ENCODE measurements around the gene PPM1A. TPM values are rescaled to one million over a fixed set of nuclear protein-coding genes. Genes with fewer than 3 reads are reported as not detected.

The PPM1A gene
- 27.2 TPM for polyA plus RNA-seq (2013, experiment 1 of 2)
- polyA plus RNA-seq (2013, experiment 2 of 2), result 27.7 TPM

DNA sequence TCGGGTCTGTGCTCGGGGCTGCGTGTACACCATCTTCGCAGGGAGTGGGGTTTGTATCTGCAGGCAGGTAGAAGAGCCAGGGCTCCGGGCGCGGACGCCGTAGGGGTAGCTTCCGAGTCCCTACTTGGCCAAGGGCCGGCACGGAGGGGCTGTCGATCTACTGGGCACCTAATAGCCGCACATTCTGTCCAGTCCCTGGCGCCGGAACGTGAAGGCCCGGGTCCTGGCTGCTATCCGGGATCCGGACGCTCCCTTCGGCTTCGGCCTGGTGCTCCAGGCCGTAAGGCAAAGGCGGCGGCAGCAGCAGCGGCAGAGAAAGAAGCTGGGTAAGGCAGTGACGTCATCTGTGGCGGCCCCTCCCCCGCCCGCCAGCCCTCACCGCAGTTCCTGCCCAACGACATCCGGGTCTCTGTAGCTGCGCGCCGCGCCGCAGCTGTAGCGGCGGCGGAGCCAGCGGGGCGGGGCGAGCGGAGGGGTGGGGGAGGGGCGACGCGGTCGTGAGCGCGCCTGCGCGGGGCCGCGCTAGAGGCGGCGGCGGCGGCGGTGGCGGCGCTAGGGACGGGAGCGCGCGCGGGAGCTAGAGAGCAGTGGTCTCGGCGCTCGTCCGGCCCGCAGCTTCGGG lies at the start of gene PPM1A:
Gene PPM1A, plus strand, starts transcription at position 525 of the 622 bp plus-strand sequence. CDS start 33,483 bp downstream, outside the sequence.
- no peaks in the 10 kb centered on the region for H3K79me1 ChIP-seq (replicated peaks; ENCODE audit: low read length, poor library complexity, severe bottlenecking)
- peak within 1 kb of the TSS; percentile 62 for H2BK5ac ChIP-seq (ENCODE audit: low read depth, low read length, poor library complexity, severe bottlenecking)
- peak within 1 kb of the TSS; percentile 87 to 95 for H3K4me3 ChIP-seq (ENCODE audit: insufficient read depth in 1 of 2, low read depth in 1 of 2, low read length in 2 of 2)
- peak within 1 kb of the TSS; percentile 98 for H3K9ac ChIP-seq (ENCODE audit: low read length)
- peaks cover 4% of the 10 kb centered on the region for H3K4me1 ChIP-seq (ENCODE audit: control insufficient read depth, insufficient read depth, low read depth, low read length)
- H3K14ac ChIP-seq (ENCODE audit: low read length in 2 of 2), result peak within 1 kb of the TSS in 1 of 2 experiments; percentile 98
- peak within 1 kb of the TSS; percentile 83 to 95 for H3K4ac ChIP-seq (ENCODE audit: low read depth in 1 of 2, low read length in 2 of 2)
- peak within 1 kb of the TSS; percentile 88 for H4K91ac ChIP-seq (ENCODE audit: low read length)
- peak within 1 kb of the TSS; percentile 59 for H2AFZ ChIP-seq (ENCODE audit: low read depth, low read length)
- H2BK120ac ChIP-seq (ENCODE audit: low read depth, low read length), result peak within 1 kb of the TSS; percentile 99
- under 1% methylated on average over 23 of the region's 74 CpGs for WGBS
- no peaks in the 10 kb centered on the region for H3K36me3 ChIP-seq (ENCODE audit: control insufficient read depth in 1 of 2, insufficient read depth in 2 of 2, low read depth in 1 of 2, low read length in 2 of 2)
- H3K9me3 ChIP-seq (ENCODE audit: control insufficient read depth, low read length), result no peaks in the 10 kb centered on the region
- peak within 1 kb of the TSS in 1 of 2 experiments; percentile 75 for H2BK12ac ChIP-seq (ENCODE audit: low read length in 2 of 2)
- no peaks in the 10 kb centered on the region for H3K27me3 ChIP-seq (ENCODE audit: control insufficient read depth in 1 of 2, insufficient read depth in 1 of 2, low read length in 2 of 2)
- H3K27ac ChIP-seq (ENCODE audit: low read length, poor library complexity, severe bottlenecking), result peak within 1 kb of the TSS; percentile 95
- peak within 1 kb of the TSS; percentile 60 for H2BK15ac ChIP-seq (ENCODE audit: low read depth, poor library complexity, severe bottlenecking)
- peak within 1 kb of the TSS; percentile 83 for H4K8ac ChIP-seq (ENCODE audit: low read length)
- peak within 1 kb of the TSS; percentile 97 to 98 for H3K18ac ChIP-seq (ENCODE audit: low read depth in 1 of 2, low read length in 2 of 2)
- H3K23ac ChIP-seq (ENCODE audit: low read length in 2 of 2), result peak within 1 kb of the TSS in 1 of 2 experiments; percentile 89
- peak within 1 kb of the TSS; percentile 99 for H3K4me2 ChIP-seq (ENCODE audit: low read length, poor library complexity, severe bottlenecking)
- H2AK5ac ChIP-seq (ENCODE audit: low read length, severe bottlenecking), result no peak within 1 kb of the TSS
- DNase-seq, result peak; percentile 96

- Histone ChIP-seq H2BK12ac (ENCODE audit: low read length in 2 of 2) (no peak overlapping the region), H4K91ac (ENCODE audit: low read length) (no peak overlapping the region), H3K4me1 (ENCODE audit: control insufficient read depth, insufficient read depth, low read depth, low read length) (no peaks in the 10 kb centered on the region), H3K23ac (ENCODE audit: low read length in 2 of 2) (no peak overlapping the region), H3K18ac (ENCODE audit: low read depth in 1 of 2, low read length in 2 of 2) (no peak overlapping the region), H2BK120ac (ENCODE audit: low read depth, low read length) (no peak overlapping the region), H2AFZ (ENCODE audit: low read depth, low read length) (no peak overlapping the region), H2BK5ac (ENCODE audit: low read depth, low read length, poor library complexity, severe bottlenecking) (no peak overlapping the region), H2AK5ac (ENCODE audit: low read length, severe bottlenecking) (no peak overlapping the region), H3K79me1 (replicated peaks; ENCODE audit: low read length, poor library complexity, severe bottlenecking) (no peaks in the 10 kb centered on the region), H3K9me3 (ENCODE audit: control insufficient read depth, low read length) (peaks cover 18% of the 10 kb centered on the region), H3K4me2 (ENCODE audit: low read length, poor library complexity, severe bottlenecking) (no peak overlapping the region), H4K8ac (ENCODE audit: low read length) (no peak overlapping the region), H3K14ac (ENCODE audit: low read length in 2 of 2) (no peak overlapping the region), H3K4ac (ENCODE audit: low read depth in 1 of 2, low read length in 2 of 2) (no peak overlapping the region), H3K9ac (ENCODE audit: low read length) (no peak overlapping the region), H3K4me3 (ENCODE audit: insufficient read depth in 1 of 2, low read depth in 1 of 2, low read length in 2 of 2) (no peak overlapping the region), H2BK15ac (ENCODE audit: low read depth, poor library complexity, severe bottlenecking) (no peak overlapping the region), H3K27me3 (ENCODE audit: control insufficient read depth in 1 of 2, insufficient read depth in 1 of 2, low read length in 2 of 2) (no peaks in the 10 kb centered on the region), H3K27ac (ENCODE audit: low read length, poor library complexity, severe bottlenecking) (no peak overlapping the region), H3K36me3 (ENCODE audit: control insufficient read depth in 1 of 2, insufficient read depth in 2 of 2, low read depth in 1 of 2, low read length in 2 of 2) (no peaks in the 10 kb centered on the region)
- DNase-seq, result no peak
These were observed 49.7 kb upstream of the PPM1A start for GRCh38 chr14:60199321-60199720.

DNA sequence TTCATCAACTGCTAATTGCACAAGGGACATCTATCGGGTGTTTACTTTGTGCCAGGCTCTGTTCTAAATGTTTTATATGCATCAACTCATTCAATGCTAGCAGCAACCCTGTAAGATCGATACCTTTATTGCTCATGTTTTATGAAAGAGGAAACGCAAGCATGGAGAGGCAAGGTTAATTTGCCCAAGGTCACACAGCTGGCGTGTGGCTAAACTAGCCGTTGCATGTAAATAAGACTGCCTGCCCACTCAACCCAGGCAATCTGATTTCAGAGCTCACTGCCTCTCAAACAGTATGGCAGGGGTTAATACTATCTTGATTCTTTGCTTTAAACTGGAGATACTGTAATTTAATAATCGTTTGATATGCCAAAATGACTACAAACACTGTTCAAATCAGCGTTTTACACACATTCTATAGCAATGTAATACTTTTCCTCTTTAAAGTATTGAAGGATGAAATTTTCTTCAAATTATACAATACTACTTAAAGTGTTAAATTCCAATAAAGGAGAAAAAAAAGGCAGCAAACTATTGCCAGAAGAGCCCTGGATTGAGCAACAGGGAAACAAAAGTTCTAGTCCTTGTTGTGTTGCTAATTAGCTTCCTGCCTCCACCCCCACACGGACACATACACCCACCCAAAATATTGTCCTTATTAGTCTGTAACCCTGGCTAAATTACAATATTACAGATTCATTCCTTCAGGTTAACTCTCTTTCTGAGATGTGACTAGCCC lies 44.7 kb upstream of the PPM1A start:
- Histone ChIP-seq H4K91ac (ENCODE audit: low read length) (no peak overlapping the region), H3K4me2 (ENCODE audit: low read length, poor library complexity, severe bottlenecking) (no peak overlapping the region), H2BK5ac (ENCODE audit: low read depth, low read length, poor library complexity, severe bottlenecking) (no peak overlapping the region), H3K27ac (ENCODE audit: low read length, poor library complexity, severe bottlenecking) (no peak overlapping the region), H3K27me3 (ENCODE audit: control insufficient read depth in 1 of 2, insufficient read depth in 1 of 2, low read length in 2 of 2) (peaks cover 8 to 20% of the 10 kb centered on the region in 2 experiments), H3K9me3 (ENCODE audit: control insufficient read depth, low read length) (peaks cover 10% of the 10 kb centered on the region), H3K23ac (ENCODE audit: low read length in 2 of 2) (no peak overlapping the region), H4K8ac (ENCODE audit: low read length) (no peak overlapping the region), H3K18ac (ENCODE audit: low read depth in 1 of 2, low read length in 2 of 2) (no peak overlapping the region), H2BK15ac (ENCODE audit: low read depth, poor library complexity, severe bottlenecking) (no peak overlapping the region), H3K4me1 (ENCODE audit: control insufficient read depth, insufficient read depth, low read depth, low read length) (no peaks in the 10 kb centered on the region), H2BK120ac (ENCODE audit: low read depth, low read length) (no peak overlapping the region), H3K36me3 (ENCODE audit: control insufficient read depth in 1 of 2, insufficient read depth in 2 of 2, low read depth in 1 of 2, low read length in 2 of 2) (no peaks in the 10 kb centered on the region), H3K4me3 (ENCODE audit: insufficient read depth in 1 of 2, low read depth in 1 of 2, low read length in 2 of 2) (no peak overlapping the region), H2AK5ac (ENCODE audit: low read length, severe bottlenecking) (no peak overlapping the region), H2AFZ (ENCODE audit: low read depth, low read length) (no peak overlapping the region), H3K14ac (ENCODE audit: low read length in 2 of 2) (no peak overlapping the region), H3K79me1 (replicated peaks; ENCODE audit: low read length, poor library complexity, severe bottlenecking) (no peaks in the 10 kb centered on the region), H3K9ac (ENCODE audit: low read length) (no peak overlapping the region), H2BK12ac (ENCODE audit: low read length in 2 of 2) (no peak overlapping the region), H3K4ac (ENCODE audit: low read depth in 1 of 2, low read length in 2 of 2) (no peak overlapping the region)
- DNase-seq, result no peak
- 88% methylated on average over 6 of the region's 8 CpGs for WGBS

Measured in mesenchymal stem cell (in vitro differentiated cells and primary cell).